HepG2 (cell line): Measurements from ENCODE around the gene CEP164. TPM values are rescaled to one million over a fixed set of nuclear protein-coding genes. Genes with fewer than 3 reads are reported as not detected.

Source experiments
- ATAC-seq: fragments of 200-7000 bp; cut with Tn5 transposase; 3 replicates; pipeline ENCODE4 v1.9.1; 2020; ENCODE audit warnings: mild to moderate bottlenecking, moderate library complexity
- BruUV-seq: library from RNA; stranded (reverse); fragments of 400-500 nt; replicated peaks from 2 replicates; lab custom pipeline; 2021; lab: Mats Ljungman, UMichigan
- CTCF ChIA-PET: fragments of 300-600 bp; formaldehyde crosslinking; extraction: SDS; loops from one replicate; lab custom pipeline; 2021; ENCODE audit warnings: low total read pairs, inconsistent platforms, low intra/inter-chr PET ratio; lab: Yijun Ruan, JAX
- POLR2A ChIA-PET: fragments of 350-600 bp; sonication (Branson Sonifier 250); formaldehyde crosslinking; loops from one replicate; lab custom pipeline; 2020; ENCODE audit warnings: antibody characterized with exemption, inconsistent platforms; lab: Yijun Ruan, JAX
- DNase-seq: peaks from one replicate; pipeline ENCODE4 v3.0.0-alpha.2; 2015; ENCODE audit warnings: low spot score
- FAIRE-seq: peaks from 3 replicates; lab custom pipeline; 2011; peaks lifted over from hg19 to GRCh38; lab: Jason Lieb, UNC
- H2AFZ ChIP-seq: one replicate; pipeline ENCODE4 v1.6.1; 2011; ENCODE audit warnings: low read length, inconsistent platforms
- H3K27ac ChIP-seq: fragments of 300-600 bp; 3 replicates; pipeline ENCODE4 v1.8.0; 2011; ENCODE audit warnings: mixed run types, mild to moderate bottlenecking, mixed read lengths, low read length, inconsistent platforms; ENCODE audit not compliant: insufficient read depth; ENCODE audit errors: extremely low read length
- H3K27me3 ChIP-seq, 2 experiments: fragments of 200-600 bp in 1 of 2; 2 replicates in 1 of 2; 3 replicates in 1 of 2; pipeline versions ENCODE4 v1.6.0 to v1.8.0; 2011; ENCODE audit warnings: low read length in 2 of 2, mild to moderate bottlenecking in 2 of 2, moderate library complexity in 2 of 2, inconsistent platforms in 1 of 2; ENCODE audit not compliant: insufficient read depth in 2 of 2, control insufficient read depth in 1 of 2
- H3K36me3 ChIP-seq, 2 experiments: fragments of 200-600 bp in 1 of 2; replicated peaks in 1 of 2; 2 replicates in 1 of 2; 3 replicates in 1 of 2; pipeline versions ENCODE4 v1.5.1 to v1.8.0; 2011; ENCODE audit warnings: low read length in 2 of 2, inconsistent platforms in 1 of 2; ENCODE audit not compliant: insufficient read depth in 2 of 2, control insufficient read depth in 1 of 2
- H3K4me1 ChIP-seq: 2 replicates; pipeline ENCODE4 v1.5.1; 2012; ENCODE audit warnings: low read length, inconsistent platforms; ENCODE audit not compliant: insufficient read depth
- H3K4me2 ChIP-seq: 2 replicates; pipeline ENCODE4 v1.6.0; 2011; ENCODE audit warnings: low read depth, low read length, inconsistent platforms
- H3K4me3 ChIP-seq, 3 experiments: fragments of 200-600 bp in 1 of 3; sonication (generic), shearing (Covaris generic) in 1 of 3; replicated peaks in 1 of 3; 2 replicates each; pipeline ENCODE4 v1.5.1; 2011 to 2016; ENCODE audit warnings: low read length in 3 of 3, inconsistent platforms in 2 of 3, low read depth in 2 of 3, mild to moderate bottlenecking in 2 of 3, control low read depth in 1 of 3, mixed read lengths in 1 of 3; ENCODE audit not compliant: insufficient read depth in 1 of 3
- H3K79me2 ChIP-seq: one replicate; pipeline ENCODE4 v1.6.1; 2011; ENCODE audit warnings: low read length, inconsistent platforms; ENCODE audit not compliant: insufficient read depth
- H3K9ac ChIP-seq: 2 replicates; pipeline ENCODE4 v1.6.0; 2011; ENCODE audit warnings: mild to moderate bottlenecking, low read depth, low read length, inconsistent platforms; ENCODE audit not compliant: insufficient read depth
- H3K9me3 ChIP-seq: 2 replicates; pipeline ENCODE4 v1.5.1; 2012; ENCODE audit warnings: mild to moderate bottlenecking, low read length
- H4K20me1 ChIP-seq: 2 replicates; pipeline ENCODE4 v1.6.0; 2011; ENCODE audit warnings: inconsistent platforms, mild to moderate bottlenecking, low read length, moderate library complexity; ENCODE audit not compliant: insufficient read depth
- BCL6 ChIP-seq: IDR thresholded peaks from 2 replicates; pipeline ENCODE4 v1.6.1; 2016; ENCODE audit warnings: missing genetic modification reagents, missing compliant biosample characterization
- TRIM22 ChIP-seq: fragments of 450-650 bp; IDR thresholded peaks from 2 replicates; pipeline ENCODE4 v1.6.1; 2017
- ZNF281 ChIP-seq: sonication (generic); formaldehyde crosslinking; IDR thresholded peaks from 2 replicates; pipeline ENCODE4 v1.4.0; 2020; ENCODE audit warnings: missing genetic modification reagents, borderline replicate concordance
- WGBS: methylation state at CpG from one replicate; pipeline ENCODE4 v1.1.6; 2017; ENCODE audit warnings: low lambda C conversion rate; 5-methylcytosine and 5-hydroxymethylcytosine counted together
- in situ Hi-C: cut with HindIII; loops from 2 replicates; pipeline ENCODE4 v1.10.0; 2017; ENCODE audit warnings: low pct_unique_long_range_greater_than_20kb; ENCODE audit not compliant: extremely low pct_ligation_motif_present
- intact Hi-C: fragments of 100-400 bp; cut with micrococcal nuclease; formaldehyde crosslinking; loops from one replicate; pipeline ENCODE4 v1.10.0; 2022; ENCODE audit not compliant: unreplicated experiment
- polyA plus RNA-seq, 8 experiments: library from polyadenylated mRNA; depleted of rRNA in 3 of 8; stranded (reverse) in 7 of 8; unstranded in 1 of 8; fragments of >200 nt; fragmentation: Illumina TruSeq in 4 of 8; extraction: Trizol in 4 of 8; gene quantifications; 2 replicates each; pipeline versions ENCODE4 v1.2.1 to v1.2.3, GENCODE V29; 2011 to 2016; ENCODE audit warnings: low read depth in 4 of 8, missing spikeins in 1 of 8, mixed read lengths in 1 of 8; ENCODE audit not compliant: insufficient read depth in 1 of 8
- total RNA-seq, 5 experiments: library from RNA; depleted of rRNA; stranded (reverse); fragments of >200 nt; fragmentation: Illumina TruSeq; extraction: Trizol; gene quantifications; 2 replicates each; pipeline ENCODE4 v1.2.3, GENCODE V29; 2016; ENCODE audit warnings: low read depth in 1 of 5
- TF ChIP-seq, protein P1 (sequence below): sonication (generic); formaldehyde crosslinking; IDR thresholded peaks from one replicate; pipeline ENCODE4 v1.5.1; 2020; ENCODE audit warnings: mild to moderate bottlenecking, missing genetic modification reagents; ENCODE audit errors: not compliant biosample characterization
- TF ChIP-seq, protein P2 (sequence below): IDR thresholded peaks from 2 replicates; pipeline ENCODE4 v1.6.1; 2016; ENCODE audit warnings: missing biosample characterization, missing genetic modification reagents, low read depth

CEP164 gene
- total and polyA plus RNA-seq, 2 of the 13 experiments (the other 11 are each of a cell fraction or from before 2014, with no cell fraction given) = 11.4 to 15.2 TPM

- Histone ChIP-seq H3K9me3 (no peaks in the 10 kb centered on the region), H3K36me3 (no peaks in the 10 kb centered on the region), H3K27me3 (peaks cover 4 to 14% of the 10 kb centered on the region in 2 experiments; a peak in 2 of 5 replicates), H3K4me2 (no peak overlapping the region), H3K79me2 (no peaks in the 10 kb centered on the region), H3K4me3 (no peak overlapping the region), H4K20me1 (no peaks in the 10 kb centered on the region), H3K4me1 (peaks cover 36% of the 10 kb centered on the region), H2AFZ (no peak overlapping the region), H3K27ac (no peak overlapping the region), H3K9ac (no peak overlapping the region)
- ChIA-PET CTCF (no interaction called here), POLR2A (no interaction called here)
- ATAC-seq = no peak
- no peak for TF ChIP-seq TRIM22
- TF ChIP-seq BCL6 (CRISPR knock-in tag) = no peak
- TF ChIP-seq, protein P1, sequence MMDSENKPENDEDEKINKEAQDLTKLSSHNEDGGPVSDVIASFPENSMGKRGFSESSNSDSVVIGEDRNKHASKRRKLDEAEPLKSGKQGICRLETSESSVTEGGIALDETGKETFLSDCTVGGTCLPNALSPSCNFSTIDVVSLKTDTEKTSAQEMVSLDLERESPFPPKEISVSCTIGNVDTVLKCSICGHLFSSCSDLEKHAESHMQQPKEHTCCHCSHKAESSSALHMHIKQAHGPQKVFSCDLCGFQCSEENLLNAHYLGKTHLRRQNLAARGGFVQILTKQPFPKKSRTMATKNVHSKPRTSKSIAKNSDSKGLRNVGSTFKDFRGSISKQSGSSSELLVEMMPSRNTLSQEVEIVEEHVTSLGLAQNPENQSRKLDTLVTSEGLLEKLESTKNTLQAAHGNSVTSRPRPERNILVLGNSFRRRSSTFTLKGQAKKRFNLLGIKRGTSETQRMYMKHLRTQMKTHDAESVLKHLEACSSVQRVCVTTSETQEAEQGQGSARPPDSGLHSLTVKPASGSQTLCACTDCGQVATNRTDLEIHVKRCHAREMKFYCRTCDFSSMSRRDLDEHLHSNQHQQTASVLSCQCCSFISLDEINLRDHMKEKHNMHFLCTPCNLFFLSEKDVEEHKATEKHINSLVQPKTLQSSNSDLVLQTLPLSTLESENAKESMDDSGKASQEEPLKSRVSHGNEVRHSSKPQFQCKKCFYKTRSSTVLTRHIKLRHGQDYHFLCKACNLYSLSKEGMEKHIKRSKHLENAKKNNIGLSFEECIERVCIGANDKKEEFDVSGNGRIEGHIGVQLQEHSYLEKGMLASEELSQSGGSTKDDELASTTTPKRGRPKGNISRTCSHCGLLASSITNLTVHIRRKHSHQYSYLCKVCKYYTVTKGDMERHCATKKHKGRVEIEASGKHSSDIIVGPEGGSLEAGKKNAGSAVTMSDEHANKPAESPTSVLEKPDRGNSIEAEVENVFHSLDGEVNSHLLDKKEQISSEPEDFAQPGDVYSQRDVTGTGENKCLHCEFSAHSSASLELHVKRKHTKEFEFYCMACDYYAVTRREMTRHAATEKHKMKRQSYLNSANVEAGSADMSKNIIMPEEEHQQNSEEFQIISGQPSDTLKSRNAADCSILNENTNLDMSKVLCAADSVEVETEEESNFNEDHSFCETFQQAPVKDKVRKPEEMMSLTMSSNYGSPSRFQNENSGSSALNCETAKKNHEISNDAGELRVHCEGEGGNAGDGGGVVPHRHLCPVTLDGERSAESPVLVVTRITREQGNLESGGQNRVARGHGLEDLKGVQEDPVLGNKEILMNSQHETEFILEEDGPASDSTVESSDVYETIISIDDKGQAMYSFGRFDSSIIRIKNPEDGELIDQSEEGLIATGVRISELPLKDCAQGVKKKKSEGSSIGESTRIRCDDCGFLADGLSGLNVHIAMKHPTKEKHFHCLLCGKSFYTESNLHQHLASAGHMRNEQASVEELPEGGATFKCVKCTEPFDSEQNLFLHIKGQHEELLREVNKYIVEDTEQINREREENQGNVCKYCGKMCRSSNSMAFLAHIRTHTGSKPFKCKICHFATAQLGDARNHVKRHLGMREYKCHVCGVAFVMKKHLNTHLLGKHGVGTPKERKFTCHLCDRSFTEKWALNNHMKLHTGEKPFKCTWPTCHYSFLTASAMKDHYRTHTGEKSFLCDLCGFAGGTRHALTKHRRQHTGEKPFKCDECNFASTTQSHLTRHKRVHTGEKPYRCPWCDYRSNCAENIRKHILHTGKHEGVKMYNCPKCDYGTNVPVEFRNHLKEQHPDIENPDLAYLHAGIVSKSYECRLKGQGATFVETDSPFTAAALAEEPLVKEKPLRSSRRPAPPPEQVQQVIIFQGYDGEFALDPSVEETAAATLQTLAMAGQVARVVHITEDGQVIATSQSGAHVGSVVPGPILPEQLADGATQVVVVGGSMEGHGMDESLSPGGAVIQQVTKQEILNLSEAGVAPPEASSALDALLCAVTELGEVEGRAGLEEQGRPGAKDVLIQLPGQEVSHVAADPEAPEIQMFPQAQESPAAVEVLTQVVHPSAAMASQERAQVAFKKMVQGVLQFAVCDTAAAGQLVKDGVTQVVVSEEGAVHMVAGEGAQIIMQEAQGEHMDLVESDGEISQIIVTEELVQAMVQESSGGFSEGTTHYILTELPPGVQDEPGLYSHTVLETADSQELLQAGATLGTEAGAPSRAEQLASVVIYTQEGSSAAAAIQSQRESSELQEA (CRISPR knock-in tag) = no peak
- no peak for TF ChIP-seq ZNF281 (CRISPR knock-in tag)
- TF ChIP-seq, protein P2, sequence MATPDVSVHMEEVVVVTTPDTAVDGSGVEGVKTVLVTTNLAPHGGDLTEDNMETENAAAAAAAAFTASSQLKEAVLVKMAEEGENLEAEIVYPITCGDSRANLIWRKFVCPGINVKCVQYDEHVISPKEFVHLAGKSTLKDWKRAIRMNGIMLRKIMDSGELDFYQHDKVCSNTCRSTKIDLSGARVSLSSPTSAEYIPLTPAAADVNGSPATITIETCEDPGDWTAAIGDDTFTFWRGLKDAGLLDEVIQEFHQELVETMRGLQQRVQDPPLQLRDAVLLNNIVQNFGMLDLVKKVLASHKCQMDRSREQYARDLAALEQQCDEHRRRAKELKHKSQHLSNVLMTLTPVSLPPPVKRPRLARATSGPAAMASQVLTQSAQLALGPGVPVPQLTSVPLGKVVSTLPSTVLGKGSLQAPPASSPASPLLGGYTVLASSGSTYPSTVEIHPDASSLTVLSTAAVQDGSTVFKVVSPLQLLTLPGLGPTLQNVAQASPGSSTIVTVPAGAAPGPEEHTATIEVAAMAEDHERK = no peak
- WGBS = 48% methylated on average over 6 of the region's 6 CpGs
- FAIRE-seq = no peak
- BruUV-seq = no TSS peak
- intact Hi-C loops (loop anchor here (10.0 kb wide), 1 partner anchor 524 kb away; no protein-coding TSS in a partner anchor), in situ Hi-C loops (no loop called here)
- no peak for DNase-seq
Observed at GRCh38 chr11:117420598-117420997, 92.9 kb downstream of the CEP164 start.
